WI38 (cell line): ENCODE results near the gene LMTK3.
"Not testable (repeated sequence)": the region's sequence is repeated elsewhere in the genome, so short reads cannot be mapped to it uniquely, and the experiment has no call there.

Source experiments
- H3K4me3 ChIP-seq: 2 replicates; pipeline ENCODE4 v1.5.1; 2011; ENCODE audit warnings: low read depth, mild to moderate bottlenecking, control low read depth, low read length
- TF ChIP-seq, protein P1 (sequence below): IDR thresholded peaks from 2 replicates; pipeline ENCODE4 v1.5.1; 2012; ENCODE audit warnings: low read depth, mild to moderate bottlenecking, control low read depth, low read length

Gene LMTK3

DNA sequence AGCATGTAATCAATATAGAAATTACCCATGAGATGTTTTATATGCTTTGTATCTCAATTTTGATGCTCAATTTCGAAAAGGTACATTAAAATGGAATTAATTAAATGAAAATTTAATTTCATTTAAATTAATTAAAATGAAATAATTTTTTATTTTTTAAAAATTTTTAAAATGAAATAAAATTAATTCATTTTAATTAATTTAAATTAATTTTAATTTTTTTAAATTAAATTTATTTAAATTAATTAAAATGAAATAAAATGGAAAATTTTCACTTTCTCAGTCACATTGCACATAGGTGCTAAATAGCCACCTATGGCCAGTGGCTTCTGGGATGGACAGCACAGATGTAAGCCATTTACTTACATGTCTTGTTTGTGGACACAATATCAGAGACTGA is 36.1 kb upstream of the LMTK3 start:
- TF ChIP-seq, protein P1, sequence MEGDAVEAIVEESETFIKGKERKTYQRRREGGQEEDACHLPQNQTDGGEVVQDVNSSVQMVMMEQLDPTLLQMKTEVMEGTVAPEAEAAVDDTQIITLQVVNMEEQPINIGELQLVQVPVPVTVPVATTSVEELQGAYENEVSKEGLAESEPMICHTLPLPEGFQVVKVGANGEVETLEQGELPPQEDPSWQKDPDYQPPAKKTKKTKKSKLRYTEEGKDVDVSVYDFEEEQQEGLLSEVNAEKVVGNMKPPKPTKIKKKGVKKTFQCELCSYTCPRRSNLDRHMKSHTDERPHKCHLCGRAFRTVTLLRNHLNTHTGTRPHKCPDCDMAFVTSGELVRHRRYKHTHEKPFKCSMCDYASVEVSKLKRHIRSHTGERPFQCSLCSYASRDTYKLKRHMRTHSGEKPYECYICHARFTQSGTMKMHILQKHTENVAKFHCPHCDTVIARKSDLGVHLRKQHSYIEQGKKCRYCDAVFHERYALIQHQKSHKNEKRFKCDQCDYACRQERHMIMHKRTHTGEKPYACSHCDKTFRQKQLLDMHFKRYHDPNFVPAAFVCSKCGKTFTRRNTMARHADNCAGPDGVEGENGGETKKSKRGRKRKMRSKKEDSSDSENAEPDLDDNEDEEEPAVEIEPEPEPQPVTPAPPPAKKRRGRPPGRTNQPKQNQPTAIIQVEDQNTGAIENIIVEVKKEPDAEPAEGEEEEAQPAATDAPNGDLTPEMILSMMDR: no peak
- H3K4me3 ChIP-seq: no peak overlapping the region

DNA sequence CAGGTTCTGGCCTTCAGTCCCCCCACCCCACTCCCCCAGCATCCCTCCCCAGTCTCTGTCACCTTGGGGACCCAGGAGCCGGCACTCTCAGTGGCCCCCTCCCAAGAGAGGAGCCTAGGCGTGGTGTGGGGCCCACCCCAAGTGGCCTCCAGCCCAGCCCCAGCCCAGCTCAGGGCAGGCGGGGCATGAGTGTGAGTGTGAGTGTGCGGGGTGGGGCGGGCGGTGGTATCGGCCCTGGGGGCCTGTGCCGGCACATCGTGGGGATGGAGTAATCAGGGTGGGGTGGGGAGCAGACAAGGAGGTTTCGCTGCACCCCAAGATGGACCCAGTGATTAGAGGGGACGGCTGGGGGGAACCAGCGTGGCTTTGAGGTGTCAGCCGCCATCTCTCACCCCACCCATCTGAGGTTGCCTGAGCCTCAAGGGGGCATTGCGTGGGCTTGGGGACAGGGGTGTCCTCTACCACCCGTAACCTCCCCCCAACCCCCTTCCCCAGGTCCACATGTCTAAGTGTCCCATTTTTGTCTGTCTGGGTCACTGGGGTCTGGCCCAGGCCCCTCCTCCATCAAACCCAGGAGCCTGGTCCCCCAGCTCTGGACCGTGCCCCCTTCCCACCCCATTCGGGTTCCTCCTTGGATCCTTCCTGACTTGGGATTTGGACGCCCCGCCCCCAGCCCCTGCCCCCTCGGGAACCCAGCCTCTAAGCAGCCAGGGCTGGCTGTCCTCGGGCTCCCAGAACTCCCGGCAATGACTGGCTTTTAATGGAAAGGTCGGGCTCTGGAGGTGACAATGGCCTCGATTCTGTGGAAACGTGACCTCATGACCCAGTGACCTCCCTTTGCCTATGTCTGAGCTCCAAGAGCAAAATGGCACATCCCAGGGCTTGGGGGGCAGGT is 33.5 kb upstream of the LMTK3 start:
- TF ChIP-seq, protein P1: no peak
- H3K4me3 ChIP-seq: no peak overlapping the region

DNA sequence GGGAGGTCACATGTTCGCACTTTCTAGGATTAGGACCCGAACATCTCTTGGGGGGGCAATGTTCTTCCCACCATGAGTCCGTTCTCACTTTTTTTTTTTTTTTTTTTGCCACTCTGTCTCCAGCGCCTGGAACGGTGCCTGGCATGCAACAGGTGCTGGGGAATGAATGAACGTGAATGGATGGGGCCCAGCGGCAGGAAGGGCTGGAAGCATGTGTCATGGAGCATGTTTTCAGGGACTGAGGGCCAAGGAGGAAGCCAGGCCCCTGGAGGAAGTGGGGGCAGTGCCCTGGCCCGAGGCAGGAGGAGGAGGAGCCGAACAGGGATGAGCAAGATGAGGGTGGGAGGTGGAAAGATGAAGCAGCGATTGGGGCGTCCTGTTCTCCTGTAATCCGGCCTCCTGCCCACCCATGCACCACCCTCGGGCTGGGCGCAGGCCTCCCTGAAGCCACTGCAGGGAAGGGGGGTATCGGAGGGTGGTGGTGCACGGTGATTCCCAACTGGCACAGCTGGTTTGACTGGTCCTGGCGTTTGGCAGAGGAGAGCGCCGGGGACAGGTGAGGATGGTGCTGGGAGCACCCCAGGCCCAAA is 31.6 kb upstream of the LMTK3 start:
- TF ChIP-seq, protein P1: no peak
- H3K4me3 ChIP-seq: no peak overlapping the region

DNA sequence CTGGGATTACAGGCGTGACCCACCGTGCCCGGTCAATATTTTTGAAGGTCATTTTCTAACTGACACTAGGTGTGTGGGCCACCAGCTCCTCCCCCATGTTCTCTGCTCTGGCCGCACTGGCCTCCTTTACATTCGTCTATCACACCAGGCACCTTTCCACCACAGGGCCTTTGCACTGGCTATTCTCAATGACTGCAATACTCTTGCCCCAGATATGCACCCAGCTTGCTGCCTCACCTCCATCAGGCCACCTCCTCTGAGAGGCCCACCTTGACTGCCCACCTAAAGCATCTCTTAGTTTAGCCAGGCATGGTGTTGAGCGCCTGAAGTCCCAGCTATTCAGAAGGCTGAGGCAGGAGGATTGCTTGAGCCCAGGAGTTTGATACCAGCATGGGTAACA is 30.2 kb upstream of the LMTK3 start:
- H3K4me3 ChIP-seq: no peak overlapping the region
- TF ChIP-seq, protein P1: no peak

DNA sequence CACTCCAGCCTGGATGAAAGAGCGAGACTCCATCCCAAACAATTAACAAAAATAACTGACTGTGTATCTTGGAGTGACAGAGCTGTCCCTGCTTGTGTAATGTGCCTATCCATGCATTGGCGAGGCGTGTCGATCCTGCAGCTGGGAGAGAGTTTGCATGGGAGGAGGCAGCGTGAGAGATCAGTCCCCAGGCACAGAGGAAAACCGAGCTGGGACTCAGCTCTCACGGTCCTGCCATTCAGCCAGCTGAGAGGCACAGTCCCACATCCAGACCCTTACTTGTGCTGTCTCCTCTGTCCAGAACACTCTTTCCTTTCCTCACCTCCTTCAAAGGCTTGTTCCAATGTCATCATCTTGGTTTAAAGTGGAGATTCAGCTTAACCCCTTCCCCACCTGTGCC is 28.5 kb upstream of the LMTK3 start:
- H3K4me3 ChIP-seq: no peak overlapping the region
- TF ChIP-seq, protein P1: no peak

DNA sequence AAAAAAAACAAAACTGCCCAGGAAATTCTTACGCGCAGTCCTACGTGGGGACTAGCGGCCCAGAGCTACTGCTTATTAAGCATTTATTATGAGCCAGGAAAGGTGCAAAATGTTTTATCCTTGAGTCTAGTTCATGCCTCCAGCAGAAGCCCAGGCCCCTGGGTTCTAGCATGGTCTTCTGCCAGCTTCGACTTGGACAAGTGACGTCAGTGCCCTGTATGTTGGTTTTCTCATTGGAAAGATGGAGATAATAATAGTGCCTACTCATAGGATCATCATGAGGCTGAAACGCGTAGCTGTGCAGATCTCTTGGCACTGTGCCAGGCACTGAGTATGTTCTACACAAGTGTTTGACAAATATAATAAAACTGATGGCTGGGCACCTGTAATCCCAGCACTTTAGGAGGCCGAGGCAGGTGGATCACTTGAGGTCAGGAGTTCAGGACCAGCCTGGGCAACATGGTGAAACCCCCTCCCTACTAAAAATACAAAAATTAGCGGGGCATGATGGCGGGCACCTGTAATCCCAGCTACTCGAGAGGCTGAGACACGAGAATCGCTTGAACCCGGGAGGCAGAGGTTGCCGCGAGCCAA is 28.0 kb upstream of the LMTK3 start:
- H3K4me3 ChIP-seq: no peak overlapping the region
- TF ChIP-seq, protein P1: no peak

DNA sequence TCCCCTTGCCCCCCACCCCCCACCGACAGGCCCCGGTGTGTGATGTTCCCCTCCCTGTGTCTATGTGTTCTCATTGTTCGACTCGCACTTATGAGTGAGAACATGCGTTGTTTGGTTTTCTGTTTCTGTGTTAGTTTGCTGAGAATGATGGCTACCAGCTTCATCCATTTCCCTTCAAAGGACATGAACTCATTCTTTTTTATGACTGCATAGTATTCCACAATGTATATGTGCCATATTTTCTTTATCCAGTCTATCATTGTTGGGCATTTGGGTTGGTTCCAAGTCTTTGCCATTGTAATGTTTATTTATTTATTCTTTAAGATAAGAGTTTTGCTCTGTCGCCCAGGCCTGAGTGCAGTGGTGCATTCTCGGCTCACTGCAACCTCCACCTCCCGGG is 26.4 kb upstream of the LMTK3 start:
- H3K4me3 ChIP-seq: not testable (repeated sequence)
